ENCODE measurements around the gene ERVV-1. TPM values are rescaled to one million over a fixed set of nuclear protein-coding genes. Genes with fewer than 3 reads are reported as not detected.
"Not testable (repeated sequence)": the region's sequence is repeated elsewhere in the genome, so short reads cannot be mapped to it uniquely, and the experiment has no call there.

ERVV-1 gene, protein sequence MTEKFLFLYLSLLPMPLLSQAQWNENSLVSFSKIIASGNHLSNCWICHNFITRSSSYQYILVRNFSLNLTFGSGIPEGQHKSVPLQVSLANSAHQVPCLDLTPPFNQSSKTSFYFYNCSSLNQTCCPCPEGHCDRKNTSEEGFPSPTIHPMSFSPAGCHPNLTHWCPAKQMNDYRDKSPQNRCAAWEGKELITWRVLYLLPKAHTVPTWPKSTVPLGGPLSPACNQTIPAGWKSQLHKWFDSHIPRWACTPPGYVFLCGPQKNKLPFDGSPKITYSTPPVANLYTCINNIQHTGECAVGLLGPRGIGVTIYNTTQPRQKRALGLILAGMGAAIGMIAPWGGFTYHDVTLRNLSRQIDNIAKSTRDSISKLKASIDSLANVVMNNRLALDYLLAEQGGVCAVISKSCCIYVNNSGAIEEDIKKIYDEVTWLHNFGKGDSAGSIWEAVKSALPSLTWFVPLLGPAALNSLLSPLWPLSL
- polyA plus RNA-seq (ENCODE audit: insufficient read length in 12 of 12), result under 1 TPM in 5 of 12 donors, not detected in 7; 0.08 to 0.22 (median 0.09) TPM
- long read RNA-seq, donor 1, result 0 reads
- long read RNA-seq, donor 2, result 0 reads
- long read RNA-seq, donor 3, result 0 reads
- long read RNA-seq, donor 4, result 0 reads
- long read RNA-seq, donor 5, result 0 reads
- long read RNA-seq, donor 6, result 0 reads
- long read RNA-seq, donor 7, result 0 reads
- long read RNA-seq, donor 8, result 0 reads
- long read RNA-seq, donor 9, result 0 reads
- long read RNA-seq, donor 10, result 0 reads
- long read RNA-seq, donor 11, result 0 reads

DNA sequence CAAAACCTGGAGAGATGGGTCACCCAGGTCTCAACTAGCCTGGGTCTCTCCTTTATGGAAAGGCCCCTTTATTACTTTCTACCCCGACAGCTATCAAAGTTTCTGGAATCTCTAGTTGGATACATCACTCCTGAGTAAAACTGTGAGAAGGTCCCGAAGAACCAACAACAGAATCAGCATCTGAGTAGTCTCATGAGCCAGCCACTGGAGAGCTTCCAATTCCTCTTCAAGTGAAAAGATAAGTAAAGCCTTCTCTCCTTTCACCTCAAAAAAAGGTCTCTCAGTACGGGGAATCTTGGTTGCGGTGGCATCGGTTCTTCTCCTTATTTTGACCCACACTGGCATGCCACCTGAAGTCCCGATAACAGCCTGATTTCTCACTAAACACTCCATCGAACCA lies at the start of gene ERVV-1:
ERVV-1 (plus strand) TSS at position 301 of the 400 bp plus-strand sequence. CDS start 170 bp downstream, outside the sequence.
- DNase-seq, result no peak

DNA sequence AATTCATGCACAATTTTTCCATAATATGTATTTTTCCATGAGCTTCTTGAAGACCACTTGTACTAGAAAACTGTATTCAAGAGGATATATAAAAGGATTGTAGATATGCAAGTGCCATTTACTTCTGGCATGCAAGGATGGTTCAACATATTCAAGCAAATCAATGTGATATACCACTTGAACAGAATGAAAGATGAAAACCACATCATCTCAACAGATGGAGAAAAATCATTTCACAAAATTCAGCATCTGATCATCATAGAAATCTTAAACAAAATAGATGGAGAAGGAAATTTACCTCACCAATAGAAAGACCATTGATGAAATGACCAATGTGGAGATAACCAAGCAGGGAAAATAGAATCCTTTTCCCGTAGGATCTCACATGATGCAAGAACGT lies 45.9 kb upstream of the ERVV-1 start:
- DNase-seq, result no peak

DNA sequence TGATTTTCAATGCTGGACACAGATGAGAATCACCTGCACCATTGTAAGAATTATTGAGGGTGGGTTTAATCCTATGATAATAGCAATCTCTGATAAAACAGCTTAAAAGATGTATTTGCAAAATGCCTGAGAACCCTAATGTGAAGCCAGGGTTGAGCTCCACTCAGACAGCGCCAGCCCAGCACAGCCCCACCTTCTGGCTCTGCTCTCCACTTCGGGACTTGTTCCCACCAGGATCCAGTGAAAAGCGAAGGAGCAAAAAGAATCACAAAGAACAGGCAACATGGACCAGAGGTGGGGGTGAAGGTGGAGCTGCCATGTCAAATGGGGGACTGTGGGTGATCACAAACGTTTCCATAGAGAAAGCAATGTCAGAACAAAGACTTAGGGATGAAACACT lies 32.4 kb upstream of the ERVV-1 start:
- DNase-seq, result no peak

DNA sequence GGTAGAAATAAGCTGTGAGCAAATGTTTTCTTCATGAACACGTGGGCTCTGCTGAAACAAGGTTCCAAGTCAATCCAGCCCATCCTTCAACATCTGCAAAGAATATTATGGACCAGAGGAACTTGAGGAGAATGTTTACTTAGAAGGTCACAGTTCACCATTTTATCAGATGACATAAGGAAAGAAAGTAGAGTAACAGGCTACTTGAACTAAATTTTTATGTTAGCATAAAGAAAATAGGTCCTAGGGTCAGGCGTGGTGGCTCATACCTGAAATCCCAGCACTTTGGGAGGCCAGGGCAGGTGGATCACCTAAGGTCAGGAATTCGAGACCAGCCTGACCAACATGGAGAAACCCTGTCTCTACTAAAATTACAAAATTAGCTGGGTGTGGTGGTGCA lies 30.6 kb upstream of the ERVV-1 start:
- not testable (repeated sequence) for DNase-seq

DNA sequence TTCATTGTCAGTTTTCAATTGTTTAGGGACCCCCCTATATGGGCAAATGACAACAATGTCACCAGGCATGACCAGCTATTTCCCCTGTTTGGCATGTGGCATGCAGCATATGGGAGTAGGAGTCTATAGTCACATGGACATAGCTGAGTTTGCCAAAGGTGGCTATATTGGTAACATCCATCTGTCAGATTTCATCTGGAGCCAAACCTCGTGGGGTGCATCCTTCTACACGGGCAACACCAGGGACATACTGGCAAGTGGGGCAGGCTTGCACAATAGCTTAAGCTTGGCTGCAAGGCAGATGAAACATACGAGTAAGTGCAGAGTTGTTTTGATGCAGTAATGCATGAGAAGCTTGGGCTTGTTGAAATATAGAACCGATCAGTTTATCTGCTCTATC lies 26.5 kb upstream of the ERVV-1 start:
- no peak for DNase-seq

DNA sequence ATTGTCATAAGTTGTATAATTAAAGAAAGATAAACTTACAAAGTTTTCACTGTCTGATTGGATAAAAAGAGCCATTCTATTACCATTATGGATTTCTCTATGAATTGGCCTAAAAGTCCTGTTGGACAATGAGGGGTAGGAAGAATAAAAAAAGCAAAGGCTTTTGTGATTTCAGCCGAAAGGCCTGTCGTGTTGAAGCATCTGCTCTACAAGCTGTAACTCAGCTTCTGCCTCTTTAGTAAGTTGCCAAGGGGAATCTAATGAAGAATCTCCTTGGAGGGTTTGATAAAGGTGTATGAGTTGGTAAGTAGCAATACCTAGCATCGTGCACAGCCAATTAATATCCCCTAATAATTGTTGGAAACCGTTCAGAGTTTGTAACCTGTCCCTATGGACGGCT lies 25.2 kb upstream of the ERVV-1 start:
- no peak for DNase-seq

DNA sequence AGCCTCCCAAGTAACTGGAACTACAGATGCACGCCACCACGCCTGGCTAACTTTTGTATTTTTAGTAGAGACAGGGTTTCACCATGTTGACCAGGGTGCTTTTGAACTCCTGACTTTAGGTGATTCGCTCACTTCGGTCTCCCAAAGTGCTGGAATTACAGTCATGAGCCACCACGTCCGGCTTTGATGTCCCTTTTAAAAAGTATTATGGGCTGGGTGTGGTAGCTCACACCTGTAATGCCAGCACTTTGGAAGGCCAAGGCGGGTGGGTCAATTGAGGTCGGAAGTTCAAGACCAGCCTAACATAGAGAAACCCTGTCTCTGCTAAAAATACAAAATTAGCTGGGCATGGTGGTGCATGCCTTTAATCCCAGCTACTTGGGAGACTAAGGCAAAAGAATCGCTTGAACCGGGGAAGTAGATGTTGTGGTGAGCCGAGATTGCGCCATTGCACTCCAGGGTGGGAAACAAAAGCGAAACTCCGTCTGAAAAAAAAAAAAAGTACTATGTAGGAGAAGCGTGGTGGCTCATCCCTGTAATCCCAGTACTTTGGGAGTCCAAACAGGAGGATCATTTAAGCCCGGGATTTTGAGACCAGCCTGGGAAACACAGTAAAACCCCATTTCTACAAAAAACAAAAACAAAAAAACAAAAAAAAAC lies 22.8 kb upstream of the ERVV-1 start:
- no peak for DNase-seq

DNA sequence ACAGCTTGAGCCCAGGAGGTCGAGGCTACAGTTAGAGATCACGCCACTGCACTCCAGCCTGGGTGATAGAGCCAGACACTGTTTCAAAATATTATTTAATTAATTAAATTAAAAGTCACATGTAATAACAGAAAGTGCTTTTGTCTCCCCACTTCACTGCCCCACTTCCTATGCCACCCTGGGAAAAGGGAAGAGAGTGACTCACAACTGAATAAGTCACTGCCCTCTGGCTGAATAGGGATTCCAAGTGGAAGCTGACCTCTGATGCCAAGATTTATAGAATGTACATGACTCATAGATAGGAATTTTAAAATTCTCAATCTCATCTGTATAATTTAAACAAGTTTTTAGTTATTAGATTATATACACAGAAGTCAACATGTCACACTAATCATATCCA lies 22.2 kb upstream of the ERVV-1 start:
- no peak for DNase-seq

DNA sequence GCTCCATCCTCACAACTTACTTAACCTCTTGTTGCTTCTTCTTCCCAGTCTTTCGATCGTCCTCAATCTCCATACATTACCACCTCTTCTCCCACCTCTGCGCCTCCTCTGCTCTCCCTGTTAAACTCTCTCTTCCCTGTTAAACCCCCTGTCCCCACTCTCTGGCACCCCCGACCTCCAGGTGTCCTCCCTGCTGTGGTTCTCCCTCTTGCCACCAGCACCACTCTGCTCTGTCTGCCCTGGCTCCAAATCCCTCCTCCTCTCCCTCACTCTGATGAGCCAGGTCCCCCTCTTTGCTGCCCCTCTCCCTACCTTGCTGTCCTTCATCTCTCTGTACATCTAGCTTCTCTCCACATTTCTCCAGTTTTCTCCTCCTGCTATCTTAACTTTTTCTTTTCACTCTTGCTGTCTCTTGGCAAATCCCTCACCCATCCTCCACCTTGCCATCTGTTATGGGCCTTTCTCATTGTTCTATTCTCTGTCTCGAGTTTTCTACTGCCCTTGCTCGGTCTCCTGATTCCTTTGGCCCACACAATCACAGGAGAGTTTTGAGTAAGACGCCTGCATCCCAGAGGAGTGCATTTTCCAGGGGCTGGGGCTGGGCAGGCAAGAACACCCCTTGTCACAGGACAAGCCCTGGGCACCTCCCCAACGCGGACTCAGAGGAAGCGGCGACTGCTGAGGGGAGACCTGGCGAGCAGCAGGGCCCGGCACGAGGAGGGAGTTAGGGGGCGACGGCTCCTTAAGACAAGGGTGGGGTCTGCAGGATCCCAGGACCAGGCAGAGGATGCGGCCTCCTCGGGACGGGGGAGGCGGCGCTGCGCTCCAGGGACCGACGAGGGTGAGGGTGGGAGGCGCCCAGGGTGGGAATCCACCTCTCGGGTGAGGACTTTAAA lies 21.4 kb upstream of the ERVV-1 start:
- peak; percentile 4 for DNase-seq

DNA sequence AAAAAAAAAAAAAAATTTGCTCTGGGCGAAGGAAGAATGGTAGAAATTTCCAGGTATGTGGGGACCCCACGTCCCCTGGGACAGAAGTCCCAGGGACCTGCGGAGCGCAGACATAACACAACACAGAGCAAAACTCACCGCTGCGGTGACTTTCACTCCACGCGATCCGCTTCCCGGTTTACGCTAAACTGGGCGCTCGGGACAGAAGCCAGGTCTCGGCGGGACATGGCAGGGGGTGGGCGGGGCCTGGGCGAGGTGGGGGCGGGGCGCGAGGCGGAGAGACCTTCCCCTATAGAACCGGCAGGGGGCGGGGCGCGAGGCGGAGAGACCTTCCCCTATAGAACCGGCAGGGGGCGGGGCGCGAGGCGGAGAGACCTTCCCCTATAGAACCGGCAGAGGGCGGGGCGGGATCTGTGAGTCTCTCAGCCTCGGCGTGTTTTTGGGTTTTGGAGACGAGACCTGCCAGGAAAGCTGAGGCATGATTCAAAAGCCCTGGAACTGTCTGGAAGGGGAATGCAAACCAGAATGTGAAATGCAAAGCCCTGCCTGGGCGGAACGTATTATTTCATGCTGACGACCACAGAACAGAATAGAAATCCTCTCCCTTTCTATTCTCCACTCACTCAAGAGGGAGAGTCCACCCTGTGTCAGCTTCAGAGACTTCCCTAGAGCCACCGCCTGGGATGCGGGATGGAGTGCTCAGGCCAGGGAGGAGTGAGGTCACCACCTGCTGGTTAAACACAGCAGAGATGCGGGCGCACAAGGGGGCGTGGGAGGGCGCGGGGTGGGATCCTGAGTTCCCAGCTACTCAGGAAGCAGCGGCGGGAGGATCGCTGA lies 20.2 kb upstream of the ERVV-1 start:
- peak; percentile 79 for DNase-seq

DNA sequence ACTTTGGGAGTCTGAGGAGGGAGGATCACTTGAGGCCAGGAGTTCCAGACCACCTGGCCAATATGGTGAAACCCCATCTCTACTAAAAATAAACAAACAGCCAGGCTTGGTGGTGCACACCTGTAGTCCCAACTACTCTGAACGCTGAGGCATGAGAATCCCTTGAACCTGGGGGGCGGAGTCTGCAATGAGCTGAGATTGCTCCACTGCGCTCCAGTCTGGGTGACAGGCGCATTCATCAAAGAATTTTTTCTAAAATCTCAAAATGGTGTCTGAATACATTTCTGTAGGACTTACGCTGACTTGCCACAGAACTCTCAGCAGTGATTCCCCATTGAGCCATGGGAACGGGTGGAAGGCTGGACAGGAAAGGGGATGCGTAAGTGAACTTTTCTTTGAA lies 18.0 kb upstream of the ERVV-1 start:
- no peak for DNase-seq

DNA sequence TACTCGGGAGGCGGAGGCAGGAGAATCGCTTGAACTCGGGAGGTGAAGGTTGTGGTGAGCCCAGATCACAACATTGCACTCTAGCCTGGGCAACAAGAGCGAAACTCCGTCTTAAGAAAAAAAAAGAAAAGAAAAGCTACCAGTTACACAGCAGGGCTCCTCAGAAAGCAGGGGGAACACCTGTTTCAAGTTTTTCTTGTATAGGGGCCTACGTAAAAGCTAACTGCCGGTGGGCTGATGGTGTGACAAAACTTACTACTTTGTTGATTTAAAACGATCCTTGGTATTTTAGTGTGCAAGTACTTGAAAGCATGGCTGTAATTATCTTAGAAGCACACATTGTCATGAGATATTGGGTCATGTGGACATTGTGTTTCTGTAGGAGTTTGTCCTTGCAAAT lies 15.7 kb upstream of the ERVV-1 start:
- DNase-seq, result no peak

DNA sequence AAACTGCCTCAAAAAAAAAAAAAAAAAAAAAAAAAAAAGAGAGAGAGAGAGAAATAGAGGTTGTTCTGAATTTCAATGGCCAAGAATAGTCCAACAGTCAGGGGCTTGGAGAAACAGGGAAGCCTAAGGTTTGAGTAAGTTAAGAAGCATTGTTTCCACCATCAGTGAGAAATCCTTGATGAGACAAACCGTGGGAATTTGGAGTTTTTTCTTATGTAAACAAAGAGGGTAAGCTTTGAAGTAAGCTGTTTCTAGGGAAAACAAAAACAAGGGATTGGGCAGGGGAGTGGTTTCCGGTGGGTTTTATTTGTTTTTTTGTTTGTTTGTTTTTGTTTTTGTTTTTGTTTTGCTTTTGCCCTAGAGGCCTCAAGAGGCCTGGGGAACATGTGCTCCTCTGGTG lies 11.2 kb upstream of the ERVV-1 start:
- no peak for DNase-seq

DNA sequence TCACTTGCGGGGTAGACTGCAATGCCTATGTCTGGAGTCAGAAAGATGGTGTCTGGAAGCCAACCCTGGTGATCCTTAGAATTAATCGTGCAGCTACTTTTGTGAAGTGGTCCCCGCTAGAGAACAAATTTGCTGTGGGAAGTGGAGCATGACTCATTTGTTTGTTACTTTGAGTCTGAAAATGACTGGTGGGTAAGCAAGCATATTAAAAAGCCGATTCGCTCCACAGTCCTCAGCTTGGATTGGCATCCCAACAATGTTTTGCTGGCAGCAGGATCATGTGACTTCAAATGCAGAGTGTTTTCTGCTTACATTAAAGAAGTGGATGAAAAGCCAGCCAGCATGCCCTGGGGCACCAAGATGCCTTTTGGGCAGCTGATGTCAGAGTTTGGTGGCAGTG lies 9.5 kb upstream of the ERVV-1 start:
- DNase-seq, result no peak

DNA sequence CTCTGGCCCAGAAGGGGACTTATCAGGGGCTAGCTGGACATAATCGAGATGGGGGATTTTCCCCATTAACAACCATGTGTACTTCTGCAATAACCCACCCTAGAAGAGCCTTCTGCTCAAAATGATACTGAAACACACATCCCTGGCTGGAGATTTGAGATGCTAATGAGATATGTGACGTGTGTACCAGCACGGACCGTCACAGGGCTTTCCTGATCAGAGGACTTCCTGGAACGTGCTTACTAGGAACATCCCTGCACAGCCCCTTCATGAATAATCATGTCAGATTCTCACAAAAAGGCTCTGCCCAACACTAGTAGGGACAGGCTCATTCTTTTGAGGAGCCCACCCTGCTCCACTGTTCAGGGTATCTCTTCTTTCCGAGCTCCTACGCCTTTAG lies 6.5 kb upstream of the ERVV-1 start:
- no peak for DNase-seq

DNA sequence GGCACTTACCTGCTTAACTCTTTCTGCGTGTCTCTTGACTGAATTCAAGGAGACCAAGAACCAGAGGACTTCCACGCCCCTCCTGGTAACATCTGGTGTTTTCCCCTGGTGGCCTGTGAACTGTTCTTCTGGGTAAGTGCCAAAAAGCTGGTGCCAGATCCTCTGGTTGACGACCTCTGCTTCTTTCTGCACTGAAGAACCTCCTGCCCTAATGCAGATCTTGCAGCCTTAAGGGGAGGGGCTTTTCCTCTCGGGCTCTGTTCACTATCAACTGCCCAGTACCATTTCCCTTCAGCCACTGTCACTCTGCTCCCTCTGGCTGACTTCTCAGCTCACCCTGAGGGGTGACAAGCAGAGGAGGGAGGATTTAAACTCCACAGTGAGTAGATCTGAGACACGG lies 6.1 kb upstream of the ERVV-1 start:
- DNase-seq, result no peak

DNA sequence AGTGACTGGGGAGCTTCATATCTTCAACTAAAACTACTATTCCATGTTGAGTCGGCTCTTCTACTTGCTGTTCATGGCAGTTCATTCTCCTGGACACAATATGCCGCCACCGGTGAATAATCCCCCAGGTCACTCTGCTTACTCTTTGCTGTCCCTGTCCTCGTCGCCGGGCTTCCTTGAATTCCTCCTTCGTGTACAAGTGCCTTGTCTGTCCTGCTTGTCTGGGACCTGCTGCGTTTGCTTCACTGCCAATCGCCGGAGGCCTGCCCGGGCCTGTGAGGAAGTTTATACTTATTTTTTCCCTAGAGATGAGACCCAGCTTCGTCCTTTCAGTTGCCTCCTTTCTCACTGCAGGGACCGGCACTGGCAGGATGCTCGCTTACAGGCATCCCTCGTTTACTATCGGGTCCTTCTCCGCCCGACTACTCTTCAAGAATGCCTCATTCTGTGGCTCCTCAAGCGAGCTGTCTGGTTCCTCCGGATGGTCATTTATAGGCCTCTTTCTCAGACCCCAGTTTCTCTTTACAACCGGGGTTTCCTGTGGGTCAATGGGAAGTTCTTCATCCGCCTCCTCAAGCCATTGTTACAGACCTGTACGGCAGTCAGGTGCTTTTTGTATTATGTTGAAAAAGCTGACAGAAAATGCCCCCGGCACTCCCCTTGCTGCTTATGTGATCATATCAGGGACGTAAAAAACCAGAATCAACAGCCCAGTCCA lies 5.5 kb upstream of the ERVV-1 start:
- no peak for DNase-seq

DNA sequence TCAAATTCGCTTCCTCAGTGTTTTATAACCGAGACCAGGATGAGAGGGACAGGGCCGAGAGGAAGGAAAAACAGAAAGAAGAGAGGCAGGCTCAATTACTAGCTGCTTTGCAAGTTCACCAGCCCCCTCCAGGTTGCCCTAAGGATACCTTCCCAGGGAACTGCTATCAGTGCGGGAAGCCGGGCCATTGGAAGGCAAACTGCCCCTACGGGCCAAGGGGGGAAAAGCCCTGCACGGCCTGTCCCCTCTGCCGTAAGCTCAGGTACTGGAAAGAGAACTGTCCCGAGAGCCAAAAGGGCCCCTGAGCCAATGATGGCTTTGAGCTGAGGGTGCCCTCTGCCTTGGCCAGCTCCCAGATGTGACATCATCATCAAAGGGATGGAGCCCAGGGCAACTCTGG lies 3.2 kb upstream of the ERVV-1 start:
- DNase-seq, result no peak

DNA sequence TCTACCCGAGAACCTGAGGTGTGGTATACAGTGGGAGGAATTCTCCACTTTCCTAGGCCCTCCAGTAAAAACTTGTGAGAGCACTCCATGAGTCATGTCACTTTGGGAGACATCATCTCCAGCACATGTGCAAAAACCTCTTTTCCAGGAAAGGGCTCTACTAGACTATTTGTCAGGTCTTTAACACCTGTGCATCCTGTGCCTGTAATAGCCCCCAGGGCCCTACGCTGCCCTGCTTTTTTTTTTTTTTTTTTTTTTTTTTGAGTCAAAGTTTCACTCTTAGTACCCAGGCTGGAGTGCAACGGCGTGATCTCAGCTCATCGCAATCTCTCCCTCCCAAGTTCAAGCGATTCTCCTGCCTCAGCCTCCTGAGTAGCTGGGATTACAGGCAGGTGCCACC lies 1.7 kb upstream of the ERVV-1 start:
- no peak for DNase-seq

DNA sequence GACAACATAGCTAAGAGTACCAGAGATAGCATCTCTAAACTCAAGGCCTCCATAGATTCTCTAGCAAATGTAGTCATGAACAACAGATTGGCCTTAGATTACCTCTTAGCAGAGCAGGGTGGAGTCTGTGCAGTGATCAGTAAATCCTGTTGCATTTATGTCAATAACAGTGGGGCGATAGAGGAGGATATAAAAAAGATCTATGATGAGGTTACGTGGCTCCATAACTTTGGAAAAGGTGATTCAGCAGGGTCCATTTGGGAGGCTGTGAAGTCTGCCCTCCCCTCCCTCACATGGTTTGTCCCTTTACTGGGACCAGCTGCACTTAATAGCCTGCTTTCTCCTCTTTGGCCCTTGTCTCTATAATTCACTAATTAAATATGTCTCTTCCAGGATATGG lies 1.4 kb downstream of the ERVV-1 start:
- DNase-seq, result no peak
